ENCODE measurements around the gene ACOXL. TPM values are rescaled to one million over a fixed set of nuclear protein-coding genes. Genes with fewer than 3 reads are reported as not detected.

The ACOXL gene
- total RNA-seq, 2 experiments from 2014 or later: not detected

- no peak for ATAC-seq (ENCODE audit: poor library complexity)
- H3K27ac Mint-ChIP-seq: no peak overlapping the region
- intact Hi-C loops (cut with DNase I, micrococcal nuclease): no loop called here
- no peaks in the 10 kb centered on the region for H3K27me3 Mint-ChIP-seq
- Histone ChIP-seq H3K27me3 (ENCODE audit: control insufficient read depth in 1 of 2, insufficient read depth in 2 of 2, low read length in 2 of 2) (no peaks in the 10 kb centered on the region), H3K27ac (ENCODE audit: low read depth in 1 of 2, low read length in 2 of 2) (no peak overlapping the region), H3K36me3 (ENCODE audit: insufficient read depth, low read length) (no peaks in the 10 kb centered on the region), H3K9me3 (ENCODE audit: control insufficient read depth in 1 of 2, insufficient read depth in 1 of 2, low read length in 2 of 2) (no peaks in the 10 kb centered on the region), H3K4me1 (ENCODE audit: insufficient read depth, low read length) (no peaks in the 10 kb centered on the region), H3K4me3 (ENCODE audit: low read length) (no peak overlapping the region)
- ChIA-PET POLR2A (no interaction called here), CTCF (no interaction called here)
- no peak overlapping the region for H3K4me3 Mint-ChIP-seq
- TF ChIP-seq CTCF (IDR thresholded peaks at IDR 0.05): no peak
- H3K36me3 Mint-ChIP-seq (ENCODE audit: low read depth): no peaks in the 10 kb centered on the region
- no peaks in the 10 kb centered on the region for H3K4me1 Mint-ChIP-seq (ENCODE audit: low read depth)
- DNase-seq: no peak
- H3K9me3 Mint-ChIP-seq: no peaks in the 10 kb centered on the region
Measured at GRCh38 chr2:110984694-110985490, 252.5 kb downstream of the ACOXL start.

- no peak for DNase-seq
- peaks cover 19% of the 10 kb centered on the region for H3K4me1 Mint-ChIP-seq (ENCODE audit: low read depth)
- H3K9me3 ChIP-seq (ENCODE audit: control insufficient read depth in 1 of 2, insufficient read depth in 1 of 2, low read length in 2 of 2): no peaks in the 10 kb centered on the region
- no peaks in the 10 kb centered on the region for H3K27me3 ChIP-seq (ENCODE audit: control insufficient read depth in 1 of 2, insufficient read depth in 2 of 2, low read length in 2 of 2)
- ChIA-PET CTCF (interaction anchor here (1.2 kb wide), 2 partner anchors 9 to 15 kb away, joined by 3 read pairs; no protein-coding TSS in a partner anchor), POLR2A (no interaction called here)
- TF ChIP-seq CTCF (IDR thresholded peaks at IDR 0.05): no peak
- peaks cover 3% of the 10 kb centered on the region for H3K9me3 Mint-ChIP-seq
- intact Hi-C loops (cut with DNase I, micrococcal nuclease): no loop called here
- H3K36me3 Mint-ChIP-seq (ENCODE audit: low read depth): no peaks in the 10 kb centered on the region
- H3K27ac Mint-ChIP-seq: no peak overlapping the region
- no peaks in the 10 kb centered on the region for H3K36me3 ChIP-seq (ENCODE audit: insufficient read depth, low read length)
- H3K4me3 Mint-ChIP-seq: no peak overlapping the region
- peaks cover 14% of the 10 kb centered on the region for H3K4me1 ChIP-seq (ENCODE audit: insufficient read depth, low read length)
- no peak for ATAC-seq (ENCODE audit: poor library complexity)
- H3K27me3 Mint-ChIP-seq: peaks cover 14% of the 10 kb centered on the region
- no peak overlapping the region for H3K27ac ChIP-seq (ENCODE audit: low read depth in 1 of 2, low read length in 2 of 2)
- no peak overlapping the region for H3K4me3 ChIP-seq (ENCODE audit: low read length)
Measured at GRCh38 chr2:110990440-110990839, 258.1 kb downstream of the ACOXL start.

- Histone ChIP-seq H3K4me3 (ENCODE audit: low read length) (no peak overlapping the region), H3K27me3 (ENCODE audit: control insufficient read depth in 1 of 2, insufficient read depth in 2 of 2, low read length in 2 of 2) (no peaks in the 10 kb centered on the region), H3K36me3 (ENCODE audit: insufficient read depth, low read length) (no peaks in the 10 kb centered on the region), H3K9me3 (ENCODE audit: control insufficient read depth in 1 of 2, insufficient read depth in 1 of 2, low read length in 2 of 2) (no peaks in the 10 kb centered on the region), H3K27ac (ENCODE audit: low read depth in 1 of 2, low read length in 2 of 2) (no peak overlapping the region), H3K4me1 (ENCODE audit: insufficient read depth, low read length) (peaks cover 14% of the 10 kb centered on the region)
- Mint-ChIP-seq H3K4me3 (no peak overlapping the region), H3K27me3 (peaks cover 14% of the 10 kb centered on the region), H3K9me3 (peaks cover 3% of the 10 kb centered on the region), H3K27ac (no peak overlapping the region), H3K4me1 (ENCODE audit: low read depth) (peaks cover 19% of the 10 kb centered on the region), H3K36me3 (ENCODE audit: low read depth) (no peaks in the 10 kb centered on the region)
- DNase-seq (no peak), ATAC-seq (ENCODE audit: poor library complexity) (no peak)
- ChIA-PET POLR2A (no interaction called here), CTCF (interaction anchor here (1.2 kb wide), 1 partner anchor 11 kb away, joined by 3 read pairs; no protein-coding TSS in a partner anchor)
- TF ChIP-seq CTCF (IDR thresholded peaks at IDR 0.05): no peak
- intact Hi-C loops (cut with DNase I, micrococcal nuclease): no loop called here
Measured at GRCh38 chr2:110991911-110992310, 259.5 kb downstream of the ACOXL start.

Data from CD4-positive, alpha-beta T cell (primary cell).